Stimulated activated CD8-positive, alpha-beta memory T cell treated with anti-CD3 and anti-CD28 coated beads, Interleukin-7, amount 100 ng/mL, for 48 hours (primary cell): Measurements from ENCODE around the gene RAP1B.
A peak's percentile ranks its signal among the peaks of the same experiment; 100 is the strongest.
"Not testable (repeated sequence)": the region's sequence is repeated elsewhere in the genome, so short reads cannot be mapped to it uniquely, and the experiment has no call there.

ENCODE experiments used
- DNase-seq, 2 donors: peaks; one replicate each; pipeline ENCODE4 v3.0.0-alpha.2; 2020; ENCODE audit warnings: low read depth in 1 of 2; ENCODE audit errors: extremely low read depth in 1 of 2

The RAP1B gene

GRCh38 chr12:68631227-68631626 lies 20.5 kb downstream of the RAP1B start:
- DNase-seq, result no peak

- DNase-seq, result no peak
Observed at GRCh38 chr12:68632486-68632885, 21.8 kb downstream of the RAP1B start.

- DNase-seq, result no peak
Observed at GRCh38 chr12:68633614-68634558, 23.2 kb downstream of the RAP1B start.

- no peak for DNase-seq
Observed at GRCh38 chr12:68636268-68636667, 25.6 kb downstream of the RAP1B start.

- not testable (repeated sequence) for DNase-seq
Observed at GRCh38 chr12:68637439-68637838, 26.7 kb downstream of the RAP1B start.

- no peak for DNase-seq
Observed at GRCh38 chr12:68638171-68638570, 27.5 kb downstream of the RAP1B start.

- no peak for DNase-seq
Observed at GRCh38 chr12:68638721-68639395, 28.2 kb downstream of the RAP1B start.

GRCh38 chr12:68639396-68639767 lies 28.7 kb downstream of the RAP1B start:
- DNase-seq, result no peak

GRCh38 chr12:68641138-68641537 lies 30.4 kb downstream of the RAP1B start:
- peak; percentile 10 to 40 for DNase-seq

GRCh38 chr12:68646484-68646883 lies 35.8 kb downstream of the RAP1B start:
- no peak for DNase-seq

GRCh38 chr12:68647507-68647906 lies 36.8 kb downstream of the RAP1B start:
- DNase-seq, result no peak

GRCh38 chr12:68648179-68648578 lies 37.5 kb downstream of the RAP1B start:
- DNase-seq, result no peak

GRCh38 chr12:68665016-68665569 lies 54.4 kb downstream of the RAP1B start:
- no peak for DNase-seq

GRCh38 chr12:68667291-68667690 lies 56.6 kb downstream of the RAP1B start:
- no peak for DNase-seq

- DNase-seq, result no peak
Observed at GRCh38 chr12:68667896-68668295, 57.2 kb downstream of the RAP1B start.

- no peak for DNase-seq
Observed at GRCh38 chr12:68671179-68671578, 60.5 kb downstream of the RAP1B start.

GRCh38 chr12:68673788-68674187 lies 63.1 kb downstream of the RAP1B start:
- no peak for DNase-seq

GRCh38 chr12:68674376-68674775 lies 63.7 kb downstream of the RAP1B start:
- no peak for DNase-seq

GRCh38 chr12:68675101-68675842 lies 64.6 kb downstream of the RAP1B start:
- DNase-seq, result peak; percentile 46 to 60

GRCh38 chr12:68676854-68677253 lies 66.2 kb downstream of the RAP1B start:
- not testable (repeated sequence) for DNase-seq

- DNase-seq, result no peak
Observed at GRCh38 chr12:68686262-68686594, 75.5 kb downstream of the RAP1B start.
